ENCODE results near the gene AFG1L.

AFG1L gene

GRCh38 chr6:108561742-108562502 lies 267.1 kb downstream of the AFG1L start:
- peaks cover 54% of the 10 kb centered on the region for H3K4me1 ChIP-seq (ENCODE audit: insufficient read depth, low read length)
- peak overlapping the region; percentile 7; the same call in 1 of the 2 replicates for H3K9ac ChIP-seq (ENCODE audit: low read depth, low read length)
- TF ChIP-seq EZH2 (IDR thresholded peaks at IDR 0.05; ENCODE audit: borderline replicate concordance, low read depth, low read length, severe bottlenecking) (no peak), CTCF (IDR thresholded peaks at IDR 0.05; ENCODE audit: borderline replicate concordance, extremely low read depth, low read length, poor library complexity, severe bottlenecking) (no peak)
- peak overlapping the region in 1 of 2 experiments; percentile 31; a peak in 2 of 4 replicates for H3K4me3 ChIP-seq (ENCODE audit: low read depth in 1 of 2, low read length in 2 of 2)
- H3K36me3 ChIP-seq (ENCODE audit: insufficient read depth, low read length), result peaks cover 24% of the 10 kb centered on the region
- H2AFZ ChIP-seq (ENCODE audit: low read depth, low read length), result no peak overlapping the region
- no peaks in the 10 kb centered on the region for H3K9me3 ChIP-seq (ENCODE audit: insufficient read depth, low read length, severe bottlenecking)
- H3K79me2 ChIP-seq (ENCODE audit: insufficient read depth, low read length), result peaks cover 67% of the 10 kb centered on the region
- DNase-seq, result no peak
- peaks cover 20% of the 10 kb centered on the region for H4K20me1 ChIP-seq (ENCODE audit: insufficient read depth, low read length)
- H3K4me2 ChIP-seq (ENCODE audit: insufficient read depth, low read length), result peak overlapping the region; percentile 55
- ATAC-seq (ENCODE audit: insufficient read depth, low read depth), result no peak
- no peak overlapping the region for H3K27ac ChIP-seq (ENCODE audit: low read length)
- no peaks in the 10 kb centered on the region for H3K27me3 ChIP-seq (ENCODE audit: insufficient read depth, low read length, poor library complexity)

GRCh38 chr6:108562503-108562993 lies 267.7 kb downstream of the AFG1L start:
- H3K27me3 ChIP-seq (ENCODE audit: insufficient read depth, low read length, poor library complexity), result no peaks in the 10 kb centered on the region
- DNase-seq (peak; percentile 28), ATAC-seq (ENCODE audit: insufficient read depth, low read depth) (no peak)
- no peak overlapping the region for H2AFZ ChIP-seq (ENCODE audit: low read depth, low read length)
- H3K9me3 ChIP-seq (ENCODE audit: insufficient read depth, low read length, severe bottlenecking), result no peaks in the 10 kb centered on the region
- H3K36me3 ChIP-seq (ENCODE audit: insufficient read depth, low read length), result peaks cover 30% of the 10 kb centered on the region
- H3K27ac ChIP-seq (ENCODE audit: low read length), result no peak overlapping the region
- peaks cover 25% of the 10 kb centered on the region for H4K20me1 ChIP-seq (ENCODE audit: insufficient read depth, low read length)
- H3K79me2 ChIP-seq (ENCODE audit: insufficient read depth, low read length), result peaks cover 73% of the 10 kb centered on the region
- peak overlapping the region in 1 of 2 experiments; percentile 31; a peak in 2 of 4 replicates for H3K4me3 ChIP-seq (ENCODE audit: low read depth in 1 of 2, low read length in 2 of 2)
- peaks cover 48% of the 10 kb centered on the region for H3K4me1 ChIP-seq (ENCODE audit: insufficient read depth, low read length)
- TF ChIP-seq EZH2 (IDR thresholded peaks at IDR 0.05; ENCODE audit: borderline replicate concordance, low read depth, low read length, severe bottlenecking) (no peak), CTCF (IDR thresholded peaks at IDR 0.05; ENCODE audit: borderline replicate concordance, extremely low read depth, low read length, poor library complexity, severe bottlenecking) (no peak)
- H3K4me2 ChIP-seq (ENCODE audit: insufficient read depth, low read length), result peak overlapping the region; percentile 55
- peak overlapping the region; percentile 7 for H3K9ac ChIP-seq (ENCODE audit: low read depth, low read length)

GRCh38 chr6:108563292-108563691 lies 268.4 kb downstream of the AFG1L start:
- no peak for DNase-seq
- H3K36me3 ChIP-seq (ENCODE audit: insufficient read depth, low read length), result peaks cover 31% of the 10 kb centered on the region
- no peak overlapping the region for H2AFZ ChIP-seq (ENCODE audit: low read depth, low read length)
- ATAC-seq (ENCODE audit: insufficient read depth, low read depth), result no peak
- H3K4me1 ChIP-seq (ENCODE audit: insufficient read depth, low read length), result peaks cover 47% of the 10 kb centered on the region
- TF ChIP-seq EZH2 (IDR thresholded peaks at IDR 0.05; ENCODE audit: borderline replicate concordance, low read depth, low read length, severe bottlenecking), result no peak
- TF ChIP-seq CTCF (IDR thresholded peaks at IDR 0.05; ENCODE audit: borderline replicate concordance, extremely low read depth, low read length, poor library complexity, severe bottlenecking), result no peak
- H3K27ac ChIP-seq (ENCODE audit: low read length), result no peak overlapping the region
- H3K4me2 ChIP-seq (ENCODE audit: insufficient read depth, low read length), result peak overlapping the region; percentile 55
- H4K20me1 ChIP-seq (ENCODE audit: insufficient read depth, low read length), result peaks cover 25% of the 10 kb centered on the region
- H3K27me3 ChIP-seq (ENCODE audit: insufficient read depth, low read length, poor library complexity), result no peaks in the 10 kb centered on the region
- H3K79me2 ChIP-seq (ENCODE audit: insufficient read depth, low read length), result peaks cover 75% of the 10 kb centered on the region
- no peaks in the 10 kb centered on the region for H3K9me3 ChIP-seq (ENCODE audit: insufficient read depth, low read length, severe bottlenecking)
- no peak overlapping the region for H3K9ac ChIP-seq (ENCODE audit: low read depth, low read length)
- no peak overlapping the region for H3K4me3 ChIP-seq (ENCODE audit: low read depth in 1 of 2, low read length in 2 of 2)
